Glomerular endothelial cell (primary cell): ENCODE results near the gene SMIM43. TPM values are rescaled to one million over a fixed set of nuclear protein-coding genes. Genes with fewer than 3 reads are reported as not detected.

Source experiments
- DNase-seq: peaks from one replicate; pipeline ENCODE4 v3.0.0-alpha.2; 2011; ENCODE audit warnings: low read depth, low spot score; ENCODE audit errors: extremely low read depth
- total RNA-seq: library from RNA; depleted of rRNA; stranded (reverse); fragments of >200 nt; gene quantifications from 2 replicates; pipeline ENCODE4 v1.2.3, GENCODE V29; 2015

SMIM43 gene
- total RNA-seq = 0.18 TPM in 1 of 2 replicates, not detected in the other

- DNase-seq = no peak
Observed at GRCh38 chr4:121764702-121765367, at the start of gene SMIM43. Gene SMIM43, minus strand, starts transcription at chr4:121765164. Its CDS starts 59 bp downstream, at chr4:121765105.

- no peak for DNase-seq
Observed at GRCh38 chr4:121814756-121815155, 49.8 kb upstream of the SMIM43 start.

GRCh38 chr4:121811122-121811521 is 46.2 kb upstream of the SMIM43 start:
- DNase-seq = no peak

GRCh38 chr4:121806411-121806810 is 41.4 kb upstream of the SMIM43 start:
- no peak for DNase-seq

GRCh38 chr4:121801715-121802075 is 36.7 kb upstream of the SMIM43 start:
- DNase-seq = no peak

- DNase-seq = peak; percentile 72
Observed at GRCh38 chr4:121800961-121801714, 36.2 kb upstream of the SMIM43 start, which contains the start of gene EXOSC9. Gene EXOSC9, plus strand, starts transcription at chr4:121801323. Its CDS starts 102 bp downstream, at chr4:121801425.

- no peak for DNase-seq
Observed at GRCh38 chr4:121800638-121800960, 35.6 kb upstream of the SMIM43 start.

GRCh38 chr4:121799867-121800501 is 35.0 kb upstream of the SMIM43 start:
- DNase-seq = no peak

- DNase-seq = no peak
Observed at GRCh38 chr4:121799208-121799823, 34.4 kb upstream of the SMIM43 start.

- no peak for DNase-seq
Observed at GRCh38 chr4:121796283-121796682, 31.3 kb upstream of the SMIM43 start.

- no peak for DNase-seq
Observed at GRCh38 chr4:121794505-121795188, 29.7 kb upstream of the SMIM43 start.

- no peak for DNase-seq
Observed at GRCh38 chr4:121792966-121793365, 28.0 kb upstream of the SMIM43 start.

- no peak for DNase-seq
Observed at GRCh38 chr4:121791481-121791880, 26.5 kb upstream of the SMIM43 start.

GRCh38 chr4:121790976-121791375 is 26.0 kb upstream of the SMIM43 start:
- no peak for DNase-seq

- peak; percentile 62 for DNase-seq
Observed at GRCh38 chr4:121789960-121790829, 25.2 kb upstream of the SMIM43 start.

- DNase-seq = no peak
Observed at GRCh38 chr4:121789455-121789854, 24.5 kb upstream of the SMIM43 start.

- DNase-seq = no peak
Observed at GRCh38 chr4:121788896-121789295, 23.9 kb upstream of the SMIM43 start.

GRCh38 chr4:121786221-121786620 is 21.3 kb upstream of the SMIM43 start:
- no peak for DNase-seq

- no peak for DNase-seq
Observed at GRCh38 chr4:121785479-121785878, 20.5 kb upstream of the SMIM43 start.

GRCh38 chr4:121784975-121785374 is 20.0 kb upstream of the SMIM43 start:
- DNase-seq = peak; percentile 61
